ENCODE data around the gene LIME1.

The LIME1 gene

DNA sequence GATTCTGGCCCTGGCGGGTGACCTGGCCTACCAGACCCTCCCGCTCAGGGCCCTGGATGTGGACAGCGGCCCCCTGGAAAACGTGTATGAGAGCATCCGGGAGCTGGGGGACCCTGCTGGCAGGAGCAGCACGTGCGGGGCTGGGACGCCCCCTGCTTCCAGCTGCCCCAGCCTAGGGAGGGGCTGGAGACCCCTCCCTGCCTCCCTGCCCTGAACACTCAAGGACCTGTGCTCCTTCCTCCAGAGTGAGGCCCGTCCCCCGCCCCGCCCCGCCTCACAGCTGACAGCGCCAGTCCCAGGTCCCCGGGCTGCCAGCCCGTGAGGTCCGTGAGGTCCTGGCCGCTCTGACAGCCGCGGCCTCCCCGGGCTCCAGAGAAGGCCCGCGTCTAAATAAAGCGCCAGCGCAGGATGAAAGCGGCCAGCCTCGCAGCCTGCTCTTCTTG, 2.2 kb downstream of the LIME1 start:
- H3K4me3 ChIP-seq (ENCODE audit: low read depth, low read length): peak overlapping the region; percentile 41
- no peak for DNase-seq (ENCODE audit: low read depth)
- TF ChIP-seq, protein P1, sequence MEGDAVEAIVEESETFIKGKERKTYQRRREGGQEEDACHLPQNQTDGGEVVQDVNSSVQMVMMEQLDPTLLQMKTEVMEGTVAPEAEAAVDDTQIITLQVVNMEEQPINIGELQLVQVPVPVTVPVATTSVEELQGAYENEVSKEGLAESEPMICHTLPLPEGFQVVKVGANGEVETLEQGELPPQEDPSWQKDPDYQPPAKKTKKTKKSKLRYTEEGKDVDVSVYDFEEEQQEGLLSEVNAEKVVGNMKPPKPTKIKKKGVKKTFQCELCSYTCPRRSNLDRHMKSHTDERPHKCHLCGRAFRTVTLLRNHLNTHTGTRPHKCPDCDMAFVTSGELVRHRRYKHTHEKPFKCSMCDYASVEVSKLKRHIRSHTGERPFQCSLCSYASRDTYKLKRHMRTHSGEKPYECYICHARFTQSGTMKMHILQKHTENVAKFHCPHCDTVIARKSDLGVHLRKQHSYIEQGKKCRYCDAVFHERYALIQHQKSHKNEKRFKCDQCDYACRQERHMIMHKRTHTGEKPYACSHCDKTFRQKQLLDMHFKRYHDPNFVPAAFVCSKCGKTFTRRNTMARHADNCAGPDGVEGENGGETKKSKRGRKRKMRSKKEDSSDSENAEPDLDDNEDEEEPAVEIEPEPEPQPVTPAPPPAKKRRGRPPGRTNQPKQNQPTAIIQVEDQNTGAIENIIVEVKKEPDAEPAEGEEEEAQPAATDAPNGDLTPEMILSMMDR (IDR thresholded peaks at IDR 0.05; ENCODE audit: control insufficient read depth, extremely low read depth, insufficient read depth): no peak

DNA sequence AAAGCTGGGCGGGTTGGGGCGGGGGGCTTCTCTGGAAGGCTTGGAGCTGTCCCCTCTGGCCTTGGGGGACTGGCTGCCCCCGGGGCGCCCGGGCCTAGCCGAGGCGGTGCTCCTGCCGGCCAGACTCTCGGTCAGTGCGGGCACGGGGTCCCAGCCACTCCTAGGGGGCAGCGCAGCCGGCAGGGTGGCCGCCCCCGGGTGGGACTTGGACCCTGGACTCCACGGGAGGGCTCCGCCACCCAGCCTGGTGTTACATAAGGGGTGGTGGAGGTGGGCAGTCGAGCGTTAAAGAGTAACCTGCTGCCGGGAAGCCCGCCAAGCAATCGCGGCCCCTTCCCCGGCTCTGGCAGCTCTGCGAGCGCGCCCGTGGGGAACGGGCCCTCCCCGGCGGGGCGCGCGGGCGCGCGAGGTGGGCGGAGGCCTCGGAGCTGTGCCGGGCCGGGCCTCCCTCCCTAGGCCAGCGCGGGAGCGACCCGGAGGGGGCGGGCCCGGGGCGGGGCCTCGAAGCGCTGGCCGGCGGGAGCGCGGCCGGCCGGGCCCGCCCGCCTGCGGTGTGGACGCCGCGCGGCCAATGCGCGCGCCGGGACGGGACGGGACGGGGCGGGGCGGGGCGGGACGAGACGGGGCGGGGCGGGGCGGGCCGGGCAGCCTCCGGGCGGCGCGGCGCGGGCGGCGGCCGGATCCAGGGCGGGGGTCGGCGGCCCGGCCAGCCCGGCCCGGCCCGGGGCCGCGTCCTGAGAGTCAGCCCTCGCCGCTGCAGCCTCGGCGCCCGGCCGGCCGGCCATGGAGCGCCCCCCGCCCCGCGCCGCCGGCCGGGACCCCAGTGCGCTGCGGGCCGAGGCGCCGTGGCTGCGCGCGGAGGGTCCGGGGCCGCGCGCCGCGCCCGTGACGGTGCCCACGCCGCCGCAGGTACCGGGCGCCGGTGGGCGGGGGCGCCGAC, 2.9 kb downstream of the LIME1 start, which contains the start of gene SLC2A4RG:
TSS of gene SLC2A4RG (plus strand) at position 647 of the 940 bp plus-strand sequence. CDS start at position 784, 137 bp downstream.
- H3K4me3 ChIP-seq (ENCODE audit: low read depth, low read length): peak within 1 kb of the TSS; percentile 70
- no peak for DNase-seq (ENCODE audit: low read depth)
- TF ChIP-seq, protein P1 (IDR thresholded peaks at IDR 0.05; ENCODE audit: control insufficient read depth, extremely low read depth, insufficient read depth): no peak

DNA sequence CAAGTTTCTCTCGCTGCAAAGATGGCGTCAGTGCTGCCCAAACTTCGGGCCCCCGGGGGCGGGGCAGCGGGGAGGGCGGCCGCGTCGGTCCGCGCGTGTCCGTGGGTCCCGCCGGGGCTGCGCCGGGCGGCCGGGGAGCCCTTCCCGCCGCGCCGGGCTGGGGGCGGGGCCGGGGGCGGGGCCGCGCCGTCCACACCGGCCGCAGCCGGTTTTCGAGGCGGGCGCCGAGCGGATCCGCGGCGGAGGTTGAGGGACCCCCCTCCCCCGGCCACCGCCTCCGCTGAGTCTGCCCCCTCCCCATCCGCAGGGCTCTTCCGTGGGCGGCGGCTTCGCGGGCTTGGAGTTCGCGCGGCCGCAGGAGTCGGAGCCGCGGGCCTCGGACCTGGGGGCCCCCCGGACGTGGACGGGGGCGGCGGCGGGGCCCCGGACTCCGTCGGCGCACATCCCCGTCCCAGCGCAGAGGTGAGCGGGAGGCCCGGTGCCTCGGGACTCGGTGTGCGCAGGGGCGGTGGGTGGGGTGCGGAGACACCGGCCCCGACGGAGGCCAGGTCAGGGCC, 3.7 kb downstream of the LIME1 start:
- DNase-seq (ENCODE audit: low read depth): no peak
- TF ChIP-seq, protein P1 (IDR thresholded peaks at IDR 0.05; ENCODE audit: control insufficient read depth, extremely low read depth, insufficient read depth): no peak
- H3K4me3 ChIP-seq (ENCODE audit: low read depth, low read length): peak overlapping the region; percentile 70

DNA sequence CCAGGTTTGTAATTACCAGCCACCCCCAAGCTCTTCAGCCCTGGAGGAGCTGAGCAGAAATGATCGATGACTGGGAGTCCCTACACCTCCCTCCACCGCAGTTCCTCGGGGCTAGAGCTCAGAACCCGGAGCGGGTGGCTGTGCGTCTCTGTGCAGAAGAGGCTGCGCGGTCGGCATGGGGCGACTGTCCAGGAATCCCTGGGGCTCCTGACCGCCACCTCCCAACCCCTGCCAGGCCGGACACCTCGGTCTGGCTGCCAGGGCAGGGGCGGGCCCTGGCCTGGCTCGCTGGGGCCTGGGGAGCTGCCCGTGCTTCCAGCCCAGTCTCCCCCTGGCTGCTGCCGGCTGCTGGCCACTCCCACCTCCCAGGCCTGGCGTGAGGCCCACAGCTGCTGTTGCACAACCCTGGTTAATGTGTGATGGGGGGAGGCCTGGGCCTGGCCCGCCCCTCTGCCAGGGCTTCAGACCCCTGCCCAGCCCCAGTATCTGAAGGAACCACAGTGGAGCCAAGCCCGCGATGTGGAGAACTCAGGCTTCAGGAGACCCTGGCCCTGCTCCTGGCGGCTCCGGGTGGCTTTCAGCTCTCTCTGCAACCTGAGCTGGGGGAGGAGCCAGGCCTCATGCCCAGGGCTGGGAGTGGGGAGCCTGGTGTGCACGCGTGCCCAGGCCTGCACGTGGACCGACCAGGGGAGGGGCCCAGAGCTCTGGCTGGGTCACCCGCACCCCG, 4.3 kb downstream of the LIME1 start:
- TF ChIP-seq, protein P1 (IDR thresholded peaks at IDR 0.05; ENCODE audit: control insufficient read depth, extremely low read depth, insufficient read depth): no peak
- peak; percentile 64 for DNase-seq (ENCODE audit: low read depth)
- H3K4me3 ChIP-seq (ENCODE audit: low read depth, low read length): peak overlapping the region; percentile 70

DNA sequence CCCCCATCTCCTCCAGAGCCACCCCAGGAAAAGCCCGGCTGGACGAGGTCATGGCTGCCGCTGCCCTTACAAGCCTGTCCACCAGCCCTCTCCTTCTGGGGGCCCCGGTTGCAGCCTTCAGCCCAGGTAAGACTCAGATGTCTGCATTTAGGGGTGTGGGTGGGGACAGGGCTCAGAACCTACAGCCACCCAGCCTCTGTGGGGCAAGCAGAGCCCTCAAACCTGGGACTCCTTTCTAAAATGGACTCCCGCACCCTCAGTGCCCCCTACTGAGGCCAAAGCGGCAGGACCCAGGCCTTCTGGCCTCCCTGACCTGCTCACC, 4.9 kb downstream of the LIME1 start:
- TF ChIP-seq, protein P1 (IDR thresholded peaks at IDR 0.05; ENCODE audit: control insufficient read depth, extremely low read depth, insufficient read depth): no peak
- peak overlapping the region; percentile 70 for H3K4me3 ChIP-seq (ENCODE audit: low read depth, low read length)
- DNase-seq (ENCODE audit: low read depth): no peak

DNA sequence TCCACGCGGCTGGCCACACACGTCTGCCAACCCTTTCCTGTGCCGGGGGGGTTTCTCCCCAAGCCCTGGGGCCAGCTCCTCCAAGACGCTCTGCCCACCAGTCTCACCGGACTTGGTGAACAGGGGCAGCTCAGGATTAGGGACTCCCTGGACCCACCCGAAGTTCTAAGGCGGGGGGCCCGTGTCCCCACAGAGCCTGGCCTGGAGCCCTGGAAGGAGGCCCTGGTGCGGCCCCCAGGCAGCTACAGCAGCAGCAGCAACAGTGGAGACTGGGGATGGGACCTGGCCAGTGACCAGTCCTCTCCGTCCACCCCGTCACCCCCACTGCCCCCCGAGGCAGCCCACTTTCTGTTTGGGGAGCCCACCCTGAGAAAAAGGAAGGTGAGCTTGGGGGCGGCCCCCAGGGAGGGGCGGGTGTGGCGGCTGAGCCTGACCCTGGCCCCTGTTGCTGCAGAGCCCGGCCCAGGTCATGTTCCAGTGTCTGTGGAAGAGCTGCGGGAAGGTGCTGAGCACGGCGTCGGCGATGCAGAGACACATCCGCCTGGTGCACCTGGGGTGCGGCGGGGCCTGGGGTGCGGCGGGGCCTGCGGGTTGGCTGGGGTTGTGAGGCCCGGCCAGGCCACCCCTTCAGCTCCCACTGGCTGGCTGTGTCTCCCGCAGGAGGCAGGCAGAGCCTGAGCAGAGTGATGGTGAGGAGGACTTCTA, 5.4 kb downstream of the LIME1 start:
- no peak for DNase-seq (ENCODE audit: low read depth)
- H3K4me3 ChIP-seq (ENCODE audit: low read depth, low read length): peak overlapping the region; percentile 70
- TF ChIP-seq, protein P1 (IDR thresholded peaks at IDR 0.05; ENCODE audit: control insufficient read depth, extremely low read depth, insufficient read depth): no peak

All from LNCaP clone FGC (cell line).